Stimulated activated naive CD8-positive, alpha-beta T cell treated with anti-CD3 and anti-CD28 coated beads, Interleukin-15, Interleukin-2, amounts not matched to agents 100 ng/mL and 50 ng/mL, for 24 hours (primary cell): ENCODE results near the gene MAPKBP1.

Source experiments
- H3K27ac Mint-ChIP-seq: one replicate; pipeline ENCODE4 v1.8.0; 2021; ENCODE audit warnings: mild to moderate bottlenecking, mixed read lengths
- H3K27me3 Mint-ChIP-seq: one replicate; pipeline ENCODE4 v1.8.0; 2021; ENCODE audit warnings: mixed read lengths
- H3K36me3 Mint-ChIP-seq: one replicate; pipeline ENCODE4 v1.8.0; 2021; ENCODE audit warnings: low read depth, mixed read lengths
- H3K4me1 Mint-ChIP-seq: one replicate; pipeline ENCODE4 v1.8.0; 2021; ENCODE audit warnings: low read depth, mixed read lengths
- H3K4me3 Mint-ChIP-seq: one replicate; pipeline ENCODE4 v1.8.0; 2021; ENCODE audit warnings: mild to moderate bottlenecking, mixed read lengths
- H3K9me3 Mint-ChIP-seq: one replicate; pipeline ENCODE4 v1.8.0; 2021; ENCODE audit warnings: mixed read lengths

MAPKBP1 gene

DNA sequence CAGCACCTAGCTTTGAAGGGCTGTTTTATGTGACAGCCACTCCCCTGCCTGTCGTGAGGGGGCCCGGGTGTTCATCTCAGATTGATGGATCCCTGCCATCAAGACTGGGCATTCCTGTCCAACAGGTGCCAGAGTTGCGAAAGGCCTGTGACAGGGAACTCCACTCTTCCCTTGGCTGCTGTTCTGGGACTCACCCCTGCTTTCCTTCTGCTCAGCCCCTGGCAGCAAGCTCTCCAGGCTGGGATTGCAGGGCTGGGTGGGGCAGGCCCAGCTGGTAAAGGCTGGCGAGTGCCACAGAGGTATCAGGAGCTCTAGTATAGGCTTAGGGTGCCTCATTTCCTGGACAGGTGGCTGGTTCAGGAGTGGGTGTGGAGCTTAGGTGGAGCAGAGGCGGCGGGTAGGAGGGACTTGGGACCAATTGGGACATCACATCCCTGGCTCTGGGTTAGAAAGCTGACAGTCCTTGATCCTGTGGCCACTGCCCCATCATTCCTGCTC is 64.2 kb downstream of the MAPKBP1 start, which contains the start of gene PLA2G4B:
PLA2G4B (plus strand) TSS at position 448 of the 498 bp plus-strand sequence. CDS start 67 bp downstream, outside the sequence.
- Mint-ChIP-seq H3K4me3 (no peak within 1 kb of the TSS), H3K27ac (no peak within 1 kb of the TSS), H3K36me3 (no peaks in the 10 kb centered on the region), H3K27me3 (no peaks in the 10 kb centered on the region), H3K9me3 (no peaks in the 10 kb centered on the region), H3K4me1 (no peaks in the 10 kb centered on the region)

DNA sequence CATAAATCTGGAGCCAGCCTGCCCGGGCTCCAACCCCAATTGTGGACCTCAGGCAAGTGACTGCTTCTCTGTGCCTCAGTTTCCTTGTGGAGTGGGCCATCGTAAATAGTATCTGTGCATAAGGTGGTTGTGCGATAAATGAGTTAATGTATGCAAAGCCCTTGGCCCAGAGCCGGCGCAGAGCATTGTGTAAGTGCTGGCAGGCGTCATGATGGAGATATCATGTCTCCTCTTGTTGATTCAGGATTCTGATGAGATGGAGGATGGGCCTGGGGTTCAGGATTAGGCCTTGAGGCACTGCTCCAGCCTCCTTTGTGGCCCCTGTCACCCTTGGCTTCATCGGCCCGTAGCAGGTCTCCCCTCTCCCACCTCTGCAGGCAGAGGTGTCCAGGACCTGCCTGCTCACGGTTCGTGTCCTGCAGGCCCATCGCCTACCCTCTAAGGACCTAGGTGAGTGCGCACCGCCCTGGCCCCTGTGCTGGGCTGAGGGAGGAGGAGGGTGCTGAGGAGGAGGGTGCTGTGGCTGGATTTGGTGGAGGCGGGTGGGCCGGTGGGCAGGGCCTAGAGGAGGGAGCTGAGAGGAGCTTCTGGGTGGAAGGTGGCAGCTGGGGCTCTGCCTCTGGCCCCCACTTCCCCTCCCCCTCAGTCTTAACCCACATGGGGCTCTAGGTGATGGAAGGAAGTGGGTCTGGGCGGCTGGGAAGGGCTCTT is 65.7 kb downstream of the MAPKBP1 start:
- Mint-ChIP-seq H3K4me3 (no peak overlapping the region), H3K4me1 (no peaks in the 10 kb centered on the region), H3K27ac (no peak overlapping the region), H3K9me3 (no peaks in the 10 kb centered on the region), H3K36me3 (no peaks in the 10 kb centered on the region), H3K27me3 (no peaks in the 10 kb centered on the region)

DNA sequence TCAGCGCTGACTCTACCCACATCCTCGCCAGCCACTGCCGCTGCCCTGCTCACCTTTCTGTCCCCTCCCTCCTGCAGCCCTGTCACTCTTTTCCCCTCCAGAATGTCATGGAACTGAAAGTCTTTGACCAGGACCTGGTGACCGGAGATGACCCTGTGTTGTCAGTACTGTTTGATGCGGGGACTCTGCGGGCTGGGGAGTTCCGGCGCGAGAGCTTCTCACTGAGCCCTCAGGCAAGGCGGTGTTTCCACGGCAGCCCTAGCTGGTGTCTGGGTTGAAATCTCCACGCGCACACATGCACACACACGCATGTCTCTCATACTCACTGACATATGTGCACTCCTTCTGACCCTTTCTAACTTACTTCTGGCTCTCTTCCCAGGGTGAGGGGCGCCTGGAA is 66.4 kb downstream of the MAPKBP1 start:
- Mint-ChIP-seq H3K36me3 (no peaks in the 10 kb centered on the region), H3K27ac (no peak overlapping the region), H3K27me3 (no peaks in the 10 kb centered on the region), H3K9me3 (no peaks in the 10 kb centered on the region), H3K4me1 (no peaks in the 10 kb centered on the region), H3K4me3 (no peak overlapping the region)

- H3K36me3 Mint-ChIP-seq: no peaks in the 10 kb centered on the region
- H3K4me3 Mint-ChIP-seq: no peak overlapping the region
- no peaks in the 10 kb centered on the region for H3K9me3 Mint-ChIP-seq
These were observed 66.8 kb downstream of the MAPKBP1 start for GRCh38 chr15:41841131-41841530.

GRCh38 chr15:41842229-41842628 is 67.9 kb downstream of the MAPKBP1 start:
- H3K4me3 Mint-ChIP-seq: no peak overlapping the region
- H3K36me3 Mint-ChIP-seq: no peaks in the 10 kb centered on the region
- H3K27me3 Mint-ChIP-seq: no peaks in the 10 kb centered on the region
- no peaks in the 10 kb centered on the region for H3K4me1 Mint-ChIP-seq
- H3K9me3 Mint-ChIP-seq: no peaks in the 10 kb centered on the region
- no peak overlapping the region for H3K27ac Mint-ChIP-seq

More at GRCh38 chr15:41841131-41841530, 66.8 kb downstream of the MAPKBP1 start:
- Mint-ChIP-seq H3K27ac (no peak overlapping the region), H3K4me1 (no peaks in the 10 kb centered on the region), H3K27me3 (no peaks in the 10 kb centered on the region)

DNA sequence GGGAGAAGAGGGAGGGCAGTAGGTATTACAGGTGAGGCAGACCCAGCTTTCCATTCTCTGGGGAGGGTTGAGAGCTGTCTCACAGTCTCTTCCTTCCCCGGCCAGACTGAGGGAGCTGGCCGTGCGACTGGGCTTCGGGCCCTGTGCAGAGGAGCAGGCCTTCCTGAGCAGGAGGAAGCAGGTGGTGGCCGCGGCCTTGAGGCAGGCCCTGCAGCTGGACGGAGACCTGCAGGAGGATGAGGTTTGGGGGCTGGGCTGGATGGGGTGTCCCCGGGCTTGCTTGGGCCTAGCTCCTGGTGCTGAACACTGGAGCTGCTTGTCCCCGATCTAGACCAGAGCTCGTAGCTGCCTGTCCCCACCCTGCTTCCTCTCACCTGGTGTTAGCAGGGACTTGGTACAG is 69.3 kb downstream of the MAPKBP1 start:
- H3K36me3 Mint-ChIP-seq: no peaks in the 10 kb centered on the region
- H3K27me3 Mint-ChIP-seq: no peaks in the 10 kb centered on the region
- H3K4me1 Mint-ChIP-seq: no peaks in the 10 kb centered on the region
- no peak overlapping the region for H3K4me3 Mint-ChIP-seq
- H3K9me3 Mint-ChIP-seq: no peaks in the 10 kb centered on the region
- H3K27ac Mint-ChIP-seq: no peak overlapping the region

GRCh38 chr15:41844814-41845213 is 70.5 kb downstream of the MAPKBP1 start:
- Mint-ChIP-seq H3K36me3 (no peaks in the 10 kb centered on the region), H3K27me3 (no peaks in the 10 kb centered on the region), H3K4me1 (no peaks in the 10 kb centered on the region), H3K4me3 (no peak overlapping the region), H3K27ac (no peak overlapping the region), H3K9me3 (no peaks in the 10 kb centered on the region)

- no peaks in the 10 kb centered on the region for H3K9me3 Mint-ChIP-seq
- no peaks in the 10 kb centered on the region for H3K27me3 Mint-ChIP-seq
- H3K36me3 Mint-ChIP-seq: no peaks in the 10 kb centered on the region
- H3K4me3 Mint-ChIP-seq: no peak overlapping the region
- no peaks in the 10 kb centered on the region for H3K4me1 Mint-ChIP-seq
- no peak overlapping the region for H3K27ac Mint-ChIP-seq
These were observed 72.9 kb downstream of the MAPKBP1 start for GRCh38 chr15:41847206-41847605.

- Mint-ChIP-seq H3K36me3 (no peaks in the 10 kb centered on the region), H3K27me3 (no peaks in the 10 kb centered on the region), H3K4me3 (no peak overlapping the region), H3K27ac (no peak overlapping the region), H3K9me3 (no peaks in the 10 kb centered on the region), H3K4me1 (no peaks in the 10 kb centered on the region)
These were observed 73.7 kb downstream of the MAPKBP1 start for GRCh38 chr15:41847981-41848380.

- no peaks in the 10 kb centered on the region for H3K4me1 Mint-ChIP-seq
- H3K27me3 Mint-ChIP-seq: no peaks in the 10 kb centered on the region
- H3K4me3 Mint-ChIP-seq: no peak overlapping the region
These were observed 74.3 kb downstream of the MAPKBP1 start for GRCh38 chr15:41848631-41849030.

GRCh38 chr15:41849204-41849603 is 74.9 kb downstream of the MAPKBP1 start:
- H3K4me1 Mint-ChIP-seq: no peaks in the 10 kb centered on the region
- no peak overlapping the region for H3K27ac Mint-ChIP-seq
- no peaks in the 10 kb centered on the region for H3K27me3 Mint-ChIP-seq
- no peaks in the 10 kb centered on the region for H3K9me3 Mint-ChIP-seq
- no peaks in the 10 kb centered on the region for H3K36me3 Mint-ChIP-seq
- H3K4me3 Mint-ChIP-seq: no peak overlapping the region

More at GRCh38 chr15:41848631-41849030, 74.3 kb downstream of the MAPKBP1 start:
- Mint-ChIP-seq H3K27ac (no peak overlapping the region), H3K9me3 (no peaks in the 10 kb centered on the region), H3K36me3 (no peaks in the 10 kb centered on the region)

DNA sequence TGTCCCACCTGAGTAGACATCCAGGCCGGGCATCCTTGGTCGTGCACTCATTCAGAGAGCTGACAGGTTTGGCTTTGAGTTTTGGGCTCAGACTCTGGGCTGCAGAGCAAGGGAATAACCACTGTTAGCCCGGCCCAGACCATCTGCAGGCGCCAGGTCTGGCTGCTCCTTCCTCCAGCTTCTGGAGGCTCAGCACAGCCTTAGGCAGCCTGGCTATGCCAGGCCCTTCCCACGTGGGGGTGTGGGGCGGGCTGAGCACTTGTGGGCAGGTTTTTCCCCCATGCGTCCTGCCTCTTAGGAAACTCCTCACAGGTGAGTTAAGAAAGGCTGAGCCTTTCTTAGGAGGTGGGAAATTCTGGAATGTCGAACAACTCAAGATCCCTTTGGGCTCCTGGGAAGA is 75.6 kb downstream of the MAPKBP1 start:
- no peak overlapping the region for H3K4me3 Mint-ChIP-seq
- no peaks in the 10 kb centered on the region for H3K27me3 Mint-ChIP-seq
- no peaks in the 10 kb centered on the region for H3K9me3 Mint-ChIP-seq
- no peak overlapping the region for H3K27ac Mint-ChIP-seq
- no peaks in the 10 kb centered on the region for H3K36me3 Mint-ChIP-seq
- H3K4me1 Mint-ChIP-seq: no peaks in the 10 kb centered on the region

GRCh38 chr15:41850482-41851166 is 76.3 kb downstream of the MAPKBP1 start:
- no peak overlapping the region for H3K4me3 Mint-ChIP-seq
- no peaks in the 10 kb centered on the region for H3K4me1 Mint-ChIP-seq
- no peaks in the 10 kb centered on the region for H3K27me3 Mint-ChIP-seq
- no peaks in the 10 kb centered on the region for H3K9me3 Mint-ChIP-seq
- H3K36me3 Mint-ChIP-seq: no peaks in the 10 kb centered on the region
- no peak overlapping the region for H3K27ac Mint-ChIP-seq

DNA sequence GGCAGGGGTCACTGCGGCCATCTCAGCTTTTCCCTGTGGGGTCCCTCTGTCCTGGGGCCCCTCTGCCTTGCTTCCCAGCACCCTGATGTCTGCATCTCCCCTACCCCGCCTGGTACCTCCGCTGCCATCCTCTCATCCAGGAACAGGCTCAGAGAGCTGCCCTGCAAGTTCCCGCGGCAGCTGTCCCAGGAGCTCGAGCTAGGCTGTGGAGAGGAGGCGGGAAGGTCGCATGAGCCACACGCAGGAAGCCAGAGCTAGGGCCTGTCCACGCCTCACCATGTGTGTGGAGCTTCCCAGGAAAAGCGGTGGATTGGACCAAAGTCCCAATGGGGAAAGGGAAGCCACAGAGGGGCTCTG is 76.9 kb downstream of the MAPKBP1 start:
- H3K27ac Mint-ChIP-seq: no peak overlapping the region
- no peaks in the 10 kb centered on the region for H3K9me3 Mint-ChIP-seq
- H3K36me3 Mint-ChIP-seq: no peaks in the 10 kb centered on the region
- no peaks in the 10 kb centered on the region for H3K27me3 Mint-ChIP-seq
- no peak overlapping the region for H3K4me3 Mint-ChIP-seq
- no peaks in the 10 kb centered on the region for H3K4me1 Mint-ChIP-seq

DNA sequence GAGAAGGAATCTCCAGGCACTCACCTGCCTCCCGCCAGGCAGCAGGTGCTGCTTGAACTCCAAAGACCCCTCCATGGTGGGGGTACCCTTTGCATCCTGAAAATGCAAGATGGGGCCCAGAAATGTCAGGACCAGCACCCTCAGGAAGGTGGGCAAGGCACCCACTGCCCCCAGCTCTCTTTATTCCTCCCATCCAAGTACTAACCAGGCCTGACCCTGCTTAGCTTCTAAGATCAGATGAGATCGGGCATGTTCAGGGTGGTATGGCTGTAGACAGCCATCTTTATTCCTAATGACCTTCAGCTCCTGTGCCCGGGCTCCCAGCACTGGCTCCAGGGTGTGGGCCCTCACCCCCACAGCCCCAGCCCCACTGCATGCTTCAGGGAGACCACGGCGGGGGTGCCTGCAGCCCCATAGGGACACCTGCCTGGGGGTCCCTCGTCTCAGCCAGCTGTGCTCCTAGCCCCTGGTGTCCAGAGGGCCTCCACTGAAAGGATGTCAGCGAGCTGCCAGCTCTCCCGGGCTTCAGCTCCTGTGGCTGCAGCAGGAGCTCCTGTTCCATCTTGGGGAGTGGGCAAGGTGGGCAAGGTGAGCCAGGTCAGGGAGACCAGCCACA is 77.6 kb downstream of the MAPKBP1 start:
- Mint-ChIP-seq H3K27me3 (no peaks in the 10 kb centered on the region), H3K27ac (no peak overlapping the region), H3K4me3 (no peak overlapping the region), H3K4me1 (no peaks in the 10 kb centered on the region), H3K9me3 (no peaks in the 10 kb centered on the region), H3K36me3 (no peaks in the 10 kb centered on the region)
